Right atrium auricular region (tissue), 2 donors: ENCODE results near the gene SNW1. TPM values are rescaled to one million over a fixed set of nuclear protein-coding genes. Genes with fewer than 3 reads are reported as not detected.
"Not testable (repeated sequence)": the region's sequence is repeated elsewhere in the genome, so short reads cannot be mapped to it uniquely, and the experiment has no call there.

ENCODE experiments used
- DNase-seq: peaks from one replicate; pipeline ENCODE4 v3.0.0-alpha.2; 2019; ENCODE audit warnings: low spot score
- H3K27ac ChIP-seq, 2 donors: fragments of 200-600 bp; sonication (generic); 1 replicate in 1 of 2; 2 replicates in 1 of 2; pipeline ENCODE4 v1.5.1; 2016 to 2019
- H3K27me3 ChIP-seq, 2 donors: fragments of 200-600 bp; sonication (generic); one replicate each; pipeline versions ENCODE4 v1.5.1 to v1.6.0; 2017 to 2019
- H3K36me3 ChIP-seq: fragments of 200-600 bp; sonication (generic); one replicate; pipeline ENCODE4 v1.5.1; 2016
- H3K4me1 ChIP-seq, 2 donors: fragments of 200-600 bp; sonication (generic); one replicate each; pipeline versions ENCODE4 v1.5.1 to v1.6.0; 2017 to 2019
- H3K4me3 ChIP-seq, 2 donors: fragments of 200-600 bp; sonication (generic); 1 replicate in 1 of 2; 2 replicates in 1 of 2; pipeline ENCODE4 v1.5.1; 2017 to 2019; ENCODE audit warnings: mild to moderate bottlenecking in 1 of 2, moderate library complexity in 1 of 2
- H3K9me3 ChIP-seq, 2 donors: fragments of 200-600 bp; sonication (generic); one replicate each; pipeline ENCODE4 v1.5.1; 2019
- CTCF ChIP-seq, 2 donors: fragments of 200-600 bp; sonication (generic); IDR thresholded peaks; one replicate each; pipeline ENCODE4 v1.5.1; 2019; ENCODE audit warnings: antibody characterized with exemption in 2 of 2
- total RNA-seq, 2 donors: library from RNA; depleted of rRNA; stranded (reverse); fragments of >200 nt; gene quantifications; one replicate each; pipeline ENCODE4 v1.1.0, GENCODE V29; 2016

SNW1 gene
- total RNA-seq, 2 donors from 2014 or later, result 31.7 to 37.1 TPM

DNA sequence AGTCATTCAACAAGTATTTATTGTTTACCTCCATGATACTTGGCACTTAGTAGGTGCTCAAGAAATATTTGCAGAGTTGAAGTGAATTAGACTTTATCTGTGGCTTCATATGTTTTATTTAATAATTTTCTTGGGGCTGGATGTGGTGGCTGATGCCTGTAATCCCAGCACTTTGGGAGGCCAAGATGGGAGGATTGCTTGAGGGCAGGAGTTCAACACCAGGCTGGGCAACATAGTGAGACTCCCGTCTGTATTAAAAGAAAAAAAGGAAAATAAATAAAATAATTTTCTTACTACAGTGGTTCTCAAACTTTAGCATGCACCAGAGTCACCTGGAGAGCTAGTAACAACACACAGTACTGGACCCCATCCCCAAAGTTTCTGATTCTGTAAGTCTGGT, 39.9 kb upstream of the SNW1 start:
- Histone ChIP-seq H3K9me3 (no peaks in the 10 kb centered on the region), H3K27me3 (no peaks in the 10 kb centered on the region), H3K36me3 (no peaks in the 10 kb centered on the region), H3K4me1 (peaks cover 0 to 11% of the 10 kb centered on the region in 2 donors), H3K4me3 (peak overlapping the region; percentile 72 to 87), H3K27ac (peak overlapping the region; percentile 92 to 94)
- TF ChIP-seq CTCF (IDR thresholded peaks at IDR 0.05), result no peak
- DNase-seq, result no peak

- peak in 1 of 2 donors; percentile 40 for TF ChIP-seq CTCF (IDR thresholded peaks at IDR 0.05)
- peak; percentile 96 for DNase-seq
- Histone ChIP-seq H3K4me1 (peaks cover 0 to 11% of the 10 kb centered on the region in 2 donors), H3K27me3 (no peaks in the 10 kb centered on the region), H3K36me3 (no peaks in the 10 kb centered on the region), H3K9me3 (no peaks in the 10 kb centered on the region), H3K27ac (peak within 1 kb of the TSS; percentile 92 to 94), H3K4me3 (peak within 1 kb of the TSS; percentile 72 to 87)
Measured at GRCh38 chr14:77799863-77800730, 39.1 kb upstream of the SNW1 start, which contains the start of gene ADCK1. Gene ADCK1, plus strand, starts transcription at chr14:77800109. Its CDS starts 18,870 bp downstream, at chr14:77818979.

GRCh38 chr14:77799456-77799855, 38.5 kb upstream of the SNW1 start:
- H3K27me3 ChIP-seq, DNase-seq, H3K36me3 ChIP-seq, H3K9me3 ChIP-seq: not testable (repeated sequence)
- peak overlapping the region; percentile 92 to 94 for H3K27ac ChIP-seq
- peak overlapping the region; percentile 72 to 87 for H3K4me3 ChIP-seq
- peaks cover 0 to 11% of the 10 kb centered on the region in 2 donors for H3K4me1 ChIP-seq

DNA sequence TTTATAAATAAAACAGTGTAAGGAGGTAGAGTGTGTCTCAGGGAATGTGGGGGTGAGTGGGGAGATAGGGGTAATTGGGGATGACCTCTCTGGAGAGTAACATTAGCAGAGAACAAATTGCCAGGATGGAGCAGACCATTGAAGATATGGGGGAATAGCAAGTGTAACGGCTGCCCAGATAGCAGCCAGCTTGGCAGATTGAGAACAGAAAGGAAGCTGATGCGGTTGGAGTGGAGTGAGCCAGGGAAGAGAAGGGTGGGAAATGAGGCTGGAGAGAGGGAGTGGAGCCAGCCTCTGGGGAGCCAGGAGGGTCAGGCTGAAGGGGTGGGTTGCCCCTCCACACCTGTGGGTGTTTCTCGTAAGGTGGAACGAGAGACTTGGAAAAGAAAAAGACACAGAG, 33.4 kb upstream of the SNW1 start:
- Histone ChIP-seq H3K27me3 (no peaks in the 10 kb centered on the region), H3K36me3 (no peaks in the 10 kb centered on the region), H3K4me3 (no peak overlapping the region), H3K9me3 (no peaks in the 10 kb centered on the region), H3K4me1 (peaks cover 0 to under 1% of the 10 kb centered on the region in 2 donors), H3K27ac (no peak overlapping the region)
- TF ChIP-seq CTCF (IDR thresholded peaks at IDR 0.05), result no peak
- DNase-seq, result no peak

GRCh38 chr14:77793255-77793654, 32.3 kb upstream of the SNW1 start:
- H3K27ac ChIP-seq, H3K36me3 ChIP-seq, DNase-seq, H3K27me3 ChIP-seq, H3K4me1 ChIP-seq, H3K4me3 ChIP-seq, H3K9me3 ChIP-seq: not testable (repeated sequence)

GRCh38 chr14:77791225-77791600, 30.3 kb upstream of the SNW1 start:
- Histone ChIP-seq H3K4me1 (no peaks in the 10 kb centered on the region), H3K9me3 (no peaks in the 10 kb centered on the region), H3K27ac (no peak overlapping the region), H3K27me3 (no peaks in the 10 kb centered on the region), H3K4me3 (no peak overlapping the region), H3K36me3 (no peaks in the 10 kb centered on the region)
- no peak for TF ChIP-seq CTCF (IDR thresholded peaks at IDR 0.05)
- no peak for DNase-seq
